ENCODE results near the gene BPIFA1.

BPIFA1 gene

GRCh38 chr20:33255005-33255404 lies 19.2 kb downstream of the BPIFA1 start:
- H3K27me3 ChIP-seq (ENCODE audit: low read length) = no peaks in the 10 kb centered on the region
- H3K4me2 ChIP-seq (ENCODE audit: low read depth, low read length, poor library complexity, severe bottlenecking) = no peak overlapping the region
- H3K79me2 ChIP-seq (ENCODE audit: insufficient read depth, low read length) = no peaks in the 10 kb centered on the region
- H3K9ac ChIP-seq (ENCODE audit: low read length) = no peak overlapping the region
- H3F3A ChIP-seq (ENCODE audit: insufficient read depth) = no peaks in the 10 kb centered on the region
- H3K9me2 ChIP-seq (replicated peaks; ENCODE audit: insufficient read depth, low read length) = no peaks in the 10 kb centered on the region
- no peaks in the 10 kb centered on the region for H3K9me3 ChIP-seq (ENCODE audit: insufficient read depth, low read length)
- H4K20me1 ChIP-seq (ENCODE audit: low read depth, low read length) = no peaks in the 10 kb centered on the region
- H2AFZ ChIP-seq (ENCODE audit: low read depth, low read length, severe bottlenecking) = no peak overlapping the region
- H3K4me3 ChIP-seq (ENCODE audit: insufficient read depth, low read length, poor library complexity, severe bottlenecking) = no peak overlapping the region
- TF ChIP-seq CTCF (IDR thresholded peaks at IDR 0.05; ENCODE audit: insufficient read depth, low read length, poor library complexity, severe bottlenecking) (no peak), EZH2phosphoT487 (conservative IDR thresholded peaks at IDR 0.05; ENCODE audit: low read length) (no peak)
- H3K27ac ChIP-seq (ENCODE audit: low read depth, low read length) = no peak overlapping the region
- no peaks in the 10 kb centered on the region for H3K36me3 ChIP-seq (ENCODE audit: low read length)

DNA sequence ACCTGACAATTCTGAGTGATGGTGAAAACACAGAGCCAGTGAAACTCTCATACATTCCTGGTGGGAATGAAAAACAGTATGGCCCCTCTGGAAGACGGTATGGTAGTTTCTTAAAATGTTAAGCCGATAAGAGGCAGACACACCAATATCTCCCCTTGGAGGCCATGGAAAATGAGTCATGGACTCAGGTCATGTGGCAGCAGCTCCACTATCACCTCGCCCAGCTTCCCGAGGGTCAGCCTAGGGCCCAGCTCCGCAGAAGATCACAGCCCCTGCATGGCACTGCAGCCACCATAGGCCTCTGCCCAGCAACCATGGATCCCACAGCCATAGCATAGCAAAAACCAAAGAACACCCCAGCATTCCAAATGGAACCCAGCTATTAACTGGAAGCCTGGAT lies 21.4 kb downstream of the BPIFA1 start:
- no peaks in the 10 kb centered on the region for H3K9me3 ChIP-seq (ENCODE audit: insufficient read depth, low read length)
- TF ChIP-seq EZH2phosphoT487 (conservative IDR thresholded peaks at IDR 0.05; ENCODE audit: low read length) (no peak), CTCF (IDR thresholded peaks at IDR 0.05; ENCODE audit: insufficient read depth, low read length, poor library complexity, severe bottlenecking) (no peak)
- H4K20me1 ChIP-seq (ENCODE audit: low read depth, low read length) = no peaks in the 10 kb centered on the region
- H3K79me2 ChIP-seq (ENCODE audit: insufficient read depth, low read length) = no peaks in the 10 kb centered on the region
- H3K36me3 ChIP-seq (ENCODE audit: low read length) = no peaks in the 10 kb centered on the region
- H3K4me3 ChIP-seq (ENCODE audit: insufficient read depth, low read length, poor library complexity, severe bottlenecking) = no peak overlapping the region
- no peaks in the 10 kb centered on the region for H3K27me3 ChIP-seq (ENCODE audit: low read length)
- no peak overlapping the region for H3K9ac ChIP-seq (ENCODE audit: low read length)
- H3F3A ChIP-seq (ENCODE audit: insufficient read depth) = no peaks in the 10 kb centered on the region
- no peak overlapping the region for H3K4me2 ChIP-seq (ENCODE audit: low read depth, low read length, poor library complexity, severe bottlenecking)
- no peak overlapping the region for H3K27ac ChIP-seq (ENCODE audit: low read depth, low read length)
- H2AFZ ChIP-seq (ENCODE audit: low read depth, low read length, severe bottlenecking) = no peak overlapping the region
- H3K9me2 ChIP-seq (replicated peaks; ENCODE audit: insufficient read depth, low read length) = no peaks in the 10 kb centered on the region

GRCh38 chr20:33259371-33259770 lies 23.6 kb downstream of the BPIFA1 start:
- TF ChIP-seq EZH2phosphoT487 (conservative IDR thresholded peaks at IDR 0.05; ENCODE audit: low read length) (no peak), CTCF (IDR thresholded peaks at IDR 0.05; ENCODE audit: insufficient read depth, low read length, poor library complexity, severe bottlenecking) (no peak)
- no peak overlapping the region for H2AFZ ChIP-seq (ENCODE audit: low read depth, low read length, severe bottlenecking)
- no peaks in the 10 kb centered on the region for H3K9me2 ChIP-seq (replicated peaks; ENCODE audit: insufficient read depth, low read length)
- no peaks in the 10 kb centered on the region for H3K36me3 ChIP-seq (ENCODE audit: low read length)
- H3F3A ChIP-seq (ENCODE audit: insufficient read depth) = no peaks in the 10 kb centered on the region
- no peak overlapping the region for H3K4me2 ChIP-seq (ENCODE audit: low read depth, low read length, poor library complexity, severe bottlenecking)
- no peaks in the 10 kb centered on the region for H3K27me3 ChIP-seq (ENCODE audit: low read length)
- no peaks in the 10 kb centered on the region for H3K9me3 ChIP-seq (ENCODE audit: insufficient read depth, low read length)
- H3K79me2 ChIP-seq (ENCODE audit: insufficient read depth, low read length) = no peaks in the 10 kb centered on the region
- no peak overlapping the region for H3K4me3 ChIP-seq (ENCODE audit: insufficient read depth, low read length, poor library complexity, severe bottlenecking)
- no peaks in the 10 kb centered on the region for H4K20me1 ChIP-seq (ENCODE audit: low read depth, low read length)
- no peak overlapping the region for H3K27ac ChIP-seq (ENCODE audit: low read depth, low read length)
- no peak overlapping the region for H3K9ac ChIP-seq (ENCODE audit: low read length)

DNA sequence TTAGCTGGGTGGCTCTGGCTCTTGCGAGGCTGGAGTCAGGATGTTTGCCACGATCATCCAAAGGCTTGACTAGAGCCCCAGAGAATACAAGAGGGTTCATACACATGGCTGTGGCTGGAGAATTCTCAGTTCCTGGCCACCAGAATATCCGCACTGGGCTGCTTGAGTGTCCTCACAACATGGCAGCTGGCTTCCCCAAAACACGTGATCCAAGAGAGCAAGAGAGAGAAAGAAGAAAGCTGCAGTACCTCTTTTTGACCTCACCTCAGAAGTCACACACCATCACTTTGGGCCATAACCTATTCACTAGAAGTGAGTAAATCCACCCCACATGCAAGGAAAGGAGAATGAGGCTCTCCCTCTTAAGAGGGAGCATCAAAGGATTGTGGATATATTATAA lies 25.7 kb downstream of the BPIFA1 start:
- no peak overlapping the region for H3K27ac ChIP-seq (ENCODE audit: low read depth, low read length)
- no peaks in the 10 kb centered on the region for H3K27me3 ChIP-seq (ENCODE audit: low read length)
- H3K9me3 ChIP-seq (ENCODE audit: insufficient read depth, low read length) = no peaks in the 10 kb centered on the region
- no peaks in the 10 kb centered on the region for H3K36me3 ChIP-seq (ENCODE audit: low read length)
- no peaks in the 10 kb centered on the region for H3F3A ChIP-seq (ENCODE audit: insufficient read depth)
- no peaks in the 10 kb centered on the region for H3K9me2 ChIP-seq (replicated peaks; ENCODE audit: insufficient read depth, low read length)
- TF ChIP-seq CTCF (IDR thresholded peaks at IDR 0.05; ENCODE audit: insufficient read depth, low read length, poor library complexity, severe bottlenecking) = no peak
- no peak overlapping the region for H3K4me3 ChIP-seq (ENCODE audit: insufficient read depth, low read length, poor library complexity, severe bottlenecking)
- no peak overlapping the region for H3K9ac ChIP-seq (ENCODE audit: low read length)
- no peaks in the 10 kb centered on the region for H4K20me1 ChIP-seq (ENCODE audit: low read depth, low read length)
- H3K79me2 ChIP-seq (ENCODE audit: insufficient read depth, low read length) = no peaks in the 10 kb centered on the region
- no peak overlapping the region for H3K4me2 ChIP-seq (ENCODE audit: low read depth, low read length, poor library complexity, severe bottlenecking)
- no peak overlapping the region for H2AFZ ChIP-seq (ENCODE audit: low read depth, low read length, severe bottlenecking)

Data from SU-DHL-6 (cell line).